ENCODE results near the gene KRTAP9-7. TPM values are rescaled to one million over a fixed set of nuclear protein-coding genes. Genes with fewer than 3 reads are reported as not detected.
"Not testable (repeated sequence)": the region's sequence is repeated elsewhere in the genome, so short reads cannot be mapped to it uniquely, and the experiment has no call there.

The KRTAP9-7 gene
- total RNA-seq, 1 experiment from 2014 or later: not detected

DNA sequence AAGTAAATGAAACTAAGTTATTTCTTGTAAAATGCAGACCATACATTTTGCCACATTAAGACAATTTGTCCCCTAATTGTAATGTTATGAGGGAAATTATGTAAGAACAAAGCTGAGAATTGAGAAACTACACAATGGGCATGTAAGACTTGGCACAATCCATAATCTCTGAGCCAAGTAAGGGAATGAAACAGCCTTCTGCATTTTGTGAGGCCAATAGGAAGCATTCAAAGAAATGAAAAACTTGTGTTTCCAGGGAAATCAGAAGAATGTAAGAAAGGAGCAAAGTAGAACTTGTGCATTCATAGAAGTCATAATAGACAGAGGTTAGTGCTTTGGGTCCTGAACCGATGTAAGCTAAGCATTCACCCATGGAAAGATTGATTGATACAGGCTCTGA, 24.2 kb upstream of the KRTAP9-7 start:
- Histone ChIP-seq H3K36me3 (ENCODE audit: low read depth) (no peaks in the 10 kb centered on the region), H4K20me1 (ENCODE audit: insufficient read depth) (no peaks in the 10 kb centered on the region), H3K79me2 (ENCODE audit: low read depth) (no peaks in the 10 kb centered on the region), H3K4me1 (replicated peaks; ENCODE audit: insufficient read depth) (0 out of 2 replicates have a peak, but pooled peaks cover 5% of the 10 kb centered on the region), H3K4me2 (no peak overlapping the region), H3K4me3 (no peak overlapping the region), H3K9me2 (ENCODE audit: insufficient read depth) (no peaks in the 10 kb centered on the region), H3K9me3 (ENCODE audit: insufficient read depth, low read depth) (no peaks in the 10 kb centered on the region), H3K27ac (no peak overlapping the region), H2AFZ (no peak overlapping the region), H3F3A (ENCODE audit: insufficient read depth, low read depth) (no peaks in the 10 kb centered on the region), H3K27me3 (ENCODE audit: insufficient read depth, low read depth) (no peaks in the 10 kb centered on the region)
- CTCF ChIA-PET: no interaction called here
- no peak for TF ChIP-seq EZH2 (IDR thresholded peaks at IDR 0.05; ENCODE audit: low read depth)
- TF ChIP-seq, protein P1, sequence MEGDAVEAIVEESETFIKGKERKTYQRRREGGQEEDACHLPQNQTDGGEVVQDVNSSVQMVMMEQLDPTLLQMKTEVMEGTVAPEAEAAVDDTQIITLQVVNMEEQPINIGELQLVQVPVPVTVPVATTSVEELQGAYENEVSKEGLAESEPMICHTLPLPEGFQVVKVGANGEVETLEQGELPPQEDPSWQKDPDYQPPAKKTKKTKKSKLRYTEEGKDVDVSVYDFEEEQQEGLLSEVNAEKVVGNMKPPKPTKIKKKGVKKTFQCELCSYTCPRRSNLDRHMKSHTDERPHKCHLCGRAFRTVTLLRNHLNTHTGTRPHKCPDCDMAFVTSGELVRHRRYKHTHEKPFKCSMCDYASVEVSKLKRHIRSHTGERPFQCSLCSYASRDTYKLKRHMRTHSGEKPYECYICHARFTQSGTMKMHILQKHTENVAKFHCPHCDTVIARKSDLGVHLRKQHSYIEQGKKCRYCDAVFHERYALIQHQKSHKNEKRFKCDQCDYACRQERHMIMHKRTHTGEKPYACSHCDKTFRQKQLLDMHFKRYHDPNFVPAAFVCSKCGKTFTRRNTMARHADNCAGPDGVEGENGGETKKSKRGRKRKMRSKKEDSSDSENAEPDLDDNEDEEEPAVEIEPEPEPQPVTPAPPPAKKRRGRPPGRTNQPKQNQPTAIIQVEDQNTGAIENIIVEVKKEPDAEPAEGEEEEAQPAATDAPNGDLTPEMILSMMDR (conservative IDR thresholded peaks at IDR 0.05): no peak
- BruUV-seq (replicated peaks): no TSS peak
- intact Hi-C loops (cut with micrococcal nuclease; ENCODE audit: unreplicated experiment): no loop called here
- POLR2A ChIA-PET (ENCODE audit: unreplicated experiment): no interaction called here
- DNase-seq: no peak

DNA sequence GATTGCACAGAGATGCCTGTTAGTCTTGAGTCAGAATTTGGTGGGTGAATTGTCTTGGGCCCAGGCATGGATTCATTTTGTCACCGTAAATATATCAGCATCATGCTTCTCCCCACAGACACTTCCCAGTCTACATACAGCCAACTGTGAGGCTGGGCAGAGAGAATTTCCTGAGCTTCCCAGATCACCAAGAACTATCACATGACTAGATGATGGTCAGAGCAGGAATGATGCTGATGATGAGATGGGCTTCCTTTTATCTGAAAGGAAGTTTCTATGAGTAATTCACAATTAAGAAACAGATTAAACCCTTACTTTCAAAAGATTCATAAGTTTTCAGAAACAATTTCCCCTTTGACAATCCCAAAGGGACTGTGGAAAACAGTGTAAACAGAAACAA, 20.6 kb upstream of the KRTAP9-7 start:
- intact Hi-C loops (cut with micrococcal nuclease; ENCODE audit: unreplicated experiment): no loop called here
- no TSS peak for BruUV-seq (replicated peaks)

DNA sequence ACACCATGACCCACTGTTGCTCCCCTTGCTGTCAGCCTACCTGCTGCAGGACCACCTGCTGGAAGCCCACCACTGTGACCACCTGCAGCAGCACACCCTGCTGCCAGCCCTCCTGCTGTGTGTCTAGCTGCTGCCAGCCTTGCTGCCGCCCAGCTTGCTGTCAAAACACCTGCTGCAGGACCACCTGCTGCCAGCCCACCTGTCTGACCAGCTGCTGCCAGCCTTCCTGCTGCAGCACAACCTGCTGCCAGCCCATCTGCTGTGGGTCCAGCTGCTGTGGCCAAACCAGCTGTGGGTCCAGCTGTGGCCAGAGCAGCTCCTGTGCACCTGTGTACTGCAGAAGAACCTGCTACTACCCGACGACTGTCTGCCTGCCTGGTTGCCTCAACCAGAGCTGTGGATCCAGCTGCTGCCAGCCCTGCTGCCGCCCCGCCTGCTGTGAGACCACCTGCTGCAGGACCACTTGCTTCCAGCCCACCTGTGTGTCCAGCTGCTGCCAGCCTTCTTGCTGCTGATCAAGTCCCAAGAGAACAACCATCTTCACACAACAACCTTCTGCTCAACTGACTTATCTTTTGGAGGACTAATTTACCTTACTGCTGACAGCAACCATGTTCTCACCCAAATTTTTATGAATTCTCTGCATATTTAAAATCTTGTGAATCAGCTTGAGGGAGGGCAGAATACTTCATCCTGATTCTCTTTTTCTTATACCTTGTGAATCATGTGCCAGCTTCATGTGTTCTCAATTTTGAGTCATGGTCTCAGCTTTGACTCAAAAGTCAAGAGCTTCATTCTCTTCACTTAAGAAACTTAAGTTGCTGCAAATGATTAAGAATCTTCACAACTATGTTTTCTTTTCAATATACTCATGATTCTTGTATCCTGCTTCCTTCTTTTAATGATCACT, 19.9 kb upstream of the KRTAP9-7 start, which contains the start of gene KRTAP9-9:
KRTAP9-9 (plus strand) TSS at position 4 of the 910 bp plus-strand sequence.
- H3K4me2 ChIP-seq; CTCF ChIA-PET; H3K4me1 ChIP-seq (replicated peaks; ENCODE audit: insufficient read depth); intact Hi-C loops (cut with micrococcal nuclease; ENCODE audit: unreplicated experiment); H3K9me3 ChIP-seq (ENCODE audit: insufficient read depth, low read depth); H2AFZ ChIP-seq; BruUV-seq (replicated peaks); H3F3A ChIP-seq (ENCODE audit: insufficient read depth, low read depth); DNase-seq; H3K36me3 ChIP-seq (ENCODE audit: low read depth); H3K9me2 ChIP-seq (ENCODE audit: insufficient read depth); H4K20me1 ChIP-seq (ENCODE audit: insufficient read depth); H3K27ac ChIP-seq; H3K4me3 ChIP-seq; H3K27me3 ChIP-seq (ENCODE audit: insufficient read depth, low read depth); H3K79me2 ChIP-seq (ENCODE audit: low read depth): not testable (repeated sequence)
- POLR2A ChIA-PET (ENCODE audit: unreplicated experiment): interaction anchor here (0.7 kb wide), 1 partner anchor 329 kb away, joined by 4 read pairs; no protein-coding TSS in a partner anchor

More for the DNA sequence above, 20.6 kb upstream of the KRTAP9-7 start:
- TF ChIP-seq EZH2 (IDR thresholded peaks at IDR 0.05; ENCODE audit: low read depth): no peak
- TF ChIP-seq, protein P1 (conservative IDR thresholded peaks at IDR 0.05): no peak
- Histone ChIP-seq H3K79me2 (ENCODE audit: low read depth) (no peaks in the 10 kb centered on the region), H4K20me1 (ENCODE audit: insufficient read depth) (no peaks in the 10 kb centered on the region), H3K4me1 (replicated peaks; ENCODE audit: insufficient read depth) (no peaks in the 10 kb centered on the region), H3F3A (ENCODE audit: insufficient read depth, low read depth) (no peaks in the 10 kb centered on the region), H2AFZ (no peak overlapping the region), H3K4me2 (no peak overlapping the region), H3K4me3 (no peak overlapping the region), H3K27me3 (ENCODE audit: insufficient read depth, low read depth) (no peaks in the 10 kb centered on the region), H3K36me3 (ENCODE audit: low read depth) (no peaks in the 10 kb centered on the region), H3K9me2 (ENCODE audit: insufficient read depth) (no peaks in the 10 kb centered on the region), H3K27ac (no peak overlapping the region), H3K9me3 (ENCODE audit: insufficient read depth, low read depth) (no peaks in the 10 kb centered on the region)
- DNase-seq: no peak
- POLR2A ChIA-PET (ENCODE audit: unreplicated experiment): no interaction called here
- CTCF ChIA-PET: no interaction called here

Measured in PC-9 (cell line).